HEK293T (cell line): ENCODE data around the gene ADAMTSL4.
"Not testable (repeated sequence)": the region's sequence is repeated elsewhere in the genome, so short reads cannot be mapped to it uniquely, and the experiment has no call there.

Source experiments
- CTCF ChIA-PET: fragments of 350-600 bp; formaldehyde crosslinking; extraction: SDS; loops from one replicate; lab custom pipeline; 2021; ENCODE audit warnings: antibody characterized with exemption, inconsistent platforms; lab: Yijun Ruan, JAX
- POLR2A ChIA-PET: fragments of 350-600 bp; formaldehyde crosslinking; extraction: SDS; loops from one replicate; lab custom pipeline; 2020; ENCODE audit warnings: antibody characterized with exemption, inconsistent platforms; lab: Yijun Ruan, JAX
- DNase-seq: peaks from one replicate; pipeline ENCODE4 v3.0.0; 2012; ENCODE audit warnings: mixed read lengths; ENCODE audit errors: extremely low spot score
- ARNT ChIP-seq: fragments of 450-650 bp; IDR thresholded peaks from 2 replicates; pipeline ENCODE4 v1.6.1; 2017; ENCODE audit warnings: mild to moderate bottlenecking
- BHLHE40 ChIP-seq: fragments of 450-650 bp; IDR thresholded peaks from 2 replicates; pipeline ENCODE4 v1.6.1; 2016; ENCODE audit warnings: mild to moderate bottlenecking, moderate library complexity, borderline replicate concordance
- CTBP1 ChIP-seq: fragments of 450-650 bp; IDR thresholded peaks from 2 replicates; pipeline ENCODE4 v1.6.1; 2016; ENCODE audit warnings: borderline replicate concordance
- ELF4 ChIP-seq: fragments of 450-650 bp; IDR thresholded peaks from 2 replicates; pipeline ENCODE4 v1.6.1; 2017; ENCODE audit warnings: antibody characterized with exemption
- FOXA1 ChIP-seq: fragments of 450-650 bp; IDR thresholded peaks from 2 replicates; pipeline ENCODE4 v1.6.1; 2016; ENCODE audit warnings: mild to moderate bottlenecking
- FOXK2 ChIP-seq: fragments of 450-650 bp; IDR thresholded peaks from 2 replicates; pipeline ENCODE4 v1.6.1; 2016; ENCODE audit warnings: mild to moderate bottlenecking
- HDGF ChIP-seq: fragments of 450-650 bp; IDR thresholded peaks from 2 replicates; pipeline ENCODE4 v1.6.1; 2017; ENCODE audit warnings: antibody characterized with exemption, borderline replicate concordance
- L3MBTL2 ChIP-seq: fragments of 450-650 bp; conservative IDR thresholded peaks from 2 replicates; pipeline ENCODE4 v1.6.1; 2016; ENCODE audit warnings: mild to moderate bottlenecking
- LEF1 ChIP-seq: fragments of 450-650 bp; IDR thresholded peaks from 2 replicates; pipeline ENCODE4 v1.6.1; 2017; ENCODE audit warnings: mild to moderate bottlenecking, borderline replicate concordance
- NFRKB ChIP-seq: fragments of 450-650 bp; IDR thresholded peaks from 2 replicates; pipeline ENCODE4 v1.6.1; 2016; ENCODE audit warnings: mild to moderate bottlenecking, moderate library complexity
- PKNOX1 ChIP-seq: fragments of 450-650 bp; IDR thresholded peaks from 2 replicates; pipeline ENCODE4 v1.6.1; 2016
- SP1 ChIP-seq: fragments of 450-650 bp; IDR thresholded peaks from 2 replicates; pipeline ENCODE4 v1.6.1; 2017
- ZNF384 ChIP-seq: fragments of 450-650 bp; IDR thresholded peaks from 2 replicates; pipeline ENCODE4 v1.6.1; 2016

Gene ADAMTSL4

GRCh38 chr1:150561974-150562445 is 12.8 kb downstream of the ADAMTSL4 start:
- POLR2A ChIA-PET, result interaction anchor here (0.5 to 11.7 kb wide), 13 partner anchors 9 to 412 kb away, joined by 3 to 260 read pairs (median 3); partner anchors contain the start of genes ENSA, FALEC, GOLPH3L and MCL1
- CTCF ChIA-PET, result interaction anchor here (0.6 to 4.0 kb wide), 5 partner anchors 9 to 779 kb away, joined by 3 to 16 read pairs (median 3); partner anchors contain the start of gene FALEC
- peak; percentile 89 for DNase-seq
- TF ChIP-seq ZNF384 (no peak), BHLHE40 (no peak), SP1 (no peak), LEF1 (no peak)

- ChIA-PET CTCF (interaction anchor here (0.6 to 4.0 kb wide), 6 partner anchors 8 to 443 kb away, joined by 3 to 16 read pairs (median 3); partner anchors contain the start of gene FALEC), POLR2A (interaction anchor here (0.7 to 11.7 kb wide), 13 partner anchors 8 to 364 kb away, joined by 3 to 260 read pairs (median 3); partner anchors contain the start of genes ENSA, FALEC, GOLPH3L and MCL1)
- TF ChIP-seq SP1, result no peak
- no peak for TF ChIP-seq NFRKB
- no peak for TF ChIP-seq FOXK2
- no peak for TF ChIP-seq ELF4
- TF ChIP-seq HDGF, result no peak
- DNase-seq, result no peak
Measured at GRCh38 chr1:150562446-150563339, 13.5 kb downstream of the ADAMTSL4 start.

GRCh38 chr1:150563340-150564038 is 14.3 kb downstream of the ADAMTSL4 start:
- ChIA-PET POLR2A (interaction anchor here (0.9 to 11.7 kb wide), 8 partner anchors 10 to 134 kb away, joined by 3 to 260 read pairs (median 6); partner anchors contain the start of genes ADAMTSL4, ENSA, GOLPH3L and MCL1), CTCF (interaction anchor here (0.5 to 1.3 kb wide), 5 partner anchors 58 to 442 kb away, joined by 3 read pairs; no protein-coding TSS in a partner anchor)
- DNase-seq, result no peak
- TF ChIP-seq ZNF384 (no peak), L3MBTL2 (no peak), FOXK2 (no peak), HDGF (no peak), PKNOX1 (no peak), ARNT (no peak), ELF4 (no peak), NFRKB (no peak), FOXA1 (no peak), SP1 (no peak)

- CTCF ChIA-PET, result interaction anchor here (0.5 to 1.3 kb wide), 7 partner anchors 15 to 344 kb away, joined by 3 to 5 read pairs (median 3); partner anchors contain the start of gene ADAMTSL4
Measured at GRCh38 chr1:150564051-150564991, 15.1 kb downstream of the ADAMTSL4 start.

GRCh38 chr1:150565240-150565991 is 16.2 kb downstream of the ADAMTSL4 start:
- CTCF ChIA-PET, result interaction anchor here (0.6 to 1.2 kb wide), 3 partner anchors 16 to 343 kb away, joined by 3 to 7 read pairs (median 5); partner anchors contain the start of gene ADAMTSL4
- not testable (repeated sequence) for DNase-seq
- POLR2A ChIA-PET, result interaction anchor here (0.5 to 11.7 kb wide), 3 partner anchors 12 to 64 kb away, joined by 3 to 260 read pairs (median 10); partner anchors contain the start of genes ENSA and MCL1

More at GRCh38 chr1:150564051-150564991, 15.1 kb downstream of the ADAMTSL4 start:
- DNase-seq, result no peak
- TF ChIP-seq LEF1, result no peak
- TF ChIP-seq HDGF, result no peak
- no peak for TF ChIP-seq BHLHE40
- TF ChIP-seq NFRKB, result no peak
- no peak for TF ChIP-seq L3MBTL2
- no peak for TF ChIP-seq PKNOX1
- TF ChIP-seq FOXA1, result no peak
- no peak for TF ChIP-seq FOXK2
- TF ChIP-seq ELF4, result no peak
- TF ChIP-seq CTBP1, result no peak
- no peak for TF ChIP-seq ZNF384
- POLR2A ChIA-PET, result interaction anchor here (1.0 to 11.7 kb wide), 5 partner anchors 13 to 77 kb away, joined by 3 to 260 read pairs (median 7); partner anchors contain the start of genes ADAMTSL4, ENSA, MCL1 and TARS2
